WTC11 (cell line): ENCODE results near the gene ANKRD11. TPM values are rescaled to one million over a fixed set of nuclear protein-coding genes. Genes with fewer than 3 reads are reported as not detected.

Experiments
- ATAC-seq: fragments of 200-7000 bp; cut with Tn5 transposase; 2 replicates; pipeline ENCODE4 v1.10.0; 2021; ENCODE audit warnings: mild to moderate bottlenecking, moderate library complexity
- CTCF ChIA-PET: fragments of 300-600 bp; sonication (Branson Sonifier 250); formaldehyde crosslinking; loops from one replicate; lab custom pipeline; 2021; ENCODE audit warnings: antibody characterized with exemption; lab: Charles Lee
- POLR2A ChIA-PET: fragments of 350-600 bp; sonication (Branson Sonifier 250); formaldehyde crosslinking; loops from one replicate; lab custom pipeline; 2021; ENCODE audit warnings: antibody characterized with exemption; lab: Charles Lee
- DNase-seq: peaks from one replicate; pipeline ENCODE4 v3.0.0; 2021; ENCODE audit warnings: low spot score
- H3K27ac Mint-ChIP-seq: 2 replicates; pipeline ENCODE4 v1.8.0; 2021; ENCODE audit warnings: mixed read lengths
- H3K27me3 Mint-ChIP-seq: 2 replicates; pipeline ENCODE4 v1.8.0; 2021; ENCODE audit warnings: low read depth, mild to moderate bottlenecking, moderate library complexity, mixed read lengths
- H3K36me3 Mint-ChIP-seq: 2 replicates; pipeline ENCODE4 v1.8.0; 2021; ENCODE audit warnings: mixed read lengths
- H3K4me1 Mint-ChIP-seq: 2 replicates; pipeline ENCODE4 v1.8.0; 2022; ENCODE audit warnings: mixed read lengths
- H3K4me3 Mint-ChIP-seq: 2 replicates; pipeline ENCODE4 v1.8.0; 2021; ENCODE audit warnings: mild to moderate bottlenecking, moderate library complexity, mixed read lengths
- H3K9me3 Mint-ChIP-seq: 2 replicates; pipeline ENCODE4 v1.8.0; 2021; ENCODE audit warnings: mixed read lengths
- FOXK1 ChIP-seq: sonication (generic); formaldehyde crosslinking; IDR thresholded peaks from 2 replicates; pipeline ENCODE4 v1.8.0; 2022; ENCODE audit warnings: mild to moderate bottlenecking, moderate library complexity, missing genetic modification reagents
- KAT7 ChIP-seq: sonication (generic); formaldehyde crosslinking; IDR thresholded peaks from 2 replicates; pipeline ENCODE4 v1.8.1; 2023; ENCODE audit warnings: missing genetic modification reagents, mild to moderate bottlenecking, borderline replicate concordance
- MXD4 ChIP-seq: fragments of 250-450 bp; sonication (Bioruptor Pico); IDR thresholded peaks from 2 replicates; pipeline ENCODE4 v1.8.0; 2021; ENCODE audit warnings: mild to moderate bottlenecking, moderate library complexity, borderline replicate concordance
- NR2C2 ChIP-seq: sonication (generic); formaldehyde crosslinking; IDR thresholded peaks from 2 replicates; pipeline ENCODE4 v1.8.0; 2022; ENCODE audit warnings: mild to moderate bottlenecking, missing genetic modification reagents
- NR3C1 ChIP-seq: sonication (generic); formaldehyde crosslinking; conservative IDR thresholded peaks from 2 replicates; pipeline ENCODE4 v1.8.1; 2023; ENCODE audit warnings: low read depth, mild to moderate bottlenecking, missing genetic modification reagents
- OVOL2 ChIP-seq: fragments of 250-450 bp; sonication (Bioruptor Pico); IDR thresholded peaks from 2 replicates; pipeline ENCODE4 v1.9.0; 2021; ENCODE audit warnings: mild to moderate bottlenecking, borderline replicate concordance
- SP1 ChIP-seq: sonication (generic); formaldehyde crosslinking; conservative IDR thresholded peaks from 2 replicates; pipeline ENCODE4 v1.8.1; 2022; ENCODE audit warnings: missing genetic modification reagents
- ZNF121 ChIP-seq: sonication (generic); formaldehyde crosslinking; IDR thresholded peaks from 2 replicates; pipeline ENCODE4 v1.8.0; 2023; ENCODE audit warnings: missing genetic modification reagents
- ZNF138 ChIP-seq: sonication (generic); formaldehyde crosslinking; conservative IDR thresholded peaks from 2 replicates; pipeline ENCODE4 v1.8.1; 2022; ENCODE audit warnings: mild to moderate bottlenecking, moderate library complexity, missing genetic modification reagents
- ZNF219 ChIP-seq: sonication (generic); formaldehyde crosslinking; IDR thresholded peaks from 2 replicates; pipeline ENCODE4 v1.8.0; 2023; ENCODE audit warnings: missing genetic modification reagents, mild to moderate bottlenecking, borderline replicate concordance
- ZNF263 ChIP-seq: sonication (generic); formaldehyde crosslinking; IDR thresholded peaks from 2 replicates; pipeline ENCODE4 v1.8.1; 2022; ENCODE audit warnings: low read depth, mild to moderate bottlenecking, moderate library complexity, missing genetic modification reagents
- ZNF317 ChIP-seq: sonication (generic); formaldehyde crosslinking; IDR thresholded peaks from 2 replicates; pipeline ENCODE4 v1.8.1; 2023; ENCODE audit warnings: low read depth, mild to moderate bottlenecking, moderate library complexity, missing genetic modification reagents, borderline replicate concordance
- ZNF416 ChIP-seq: fragments of 250-450 bp; sonication (Bioruptor Pico); IDR thresholded peaks from 2 replicates; pipeline ENCODE4 v1.9.0; 2021; ENCODE audit warnings: mild to moderate bottlenecking, inconsistent platforms
- ZNF423 ChIP-seq: fragments of 250-450 bp; sonication (Bioruptor Pico); IDR thresholded peaks from 2 replicates; pipeline ENCODE4 v2.1.2; 2022; ENCODE audit warnings: mild to moderate bottlenecking, moderate library complexity
- total RNA-seq: library from RNA; stranded (reverse); gene quantifications from 3 replicates; pipeline ENCODE4 v1.2.3, GENCODE V29; 2021
- TF ChIP-seq, protein P1 (sequence below): sonication (generic); formaldehyde crosslinking; conservative IDR thresholded peaks from 2 replicates; pipeline ENCODE4 v1.8.1; 2022; ENCODE audit warnings: mild to moderate bottlenecking, missing genetic modification reagents
- TF ChIP-seq, protein P2 (sequence below): sonication (generic); formaldehyde crosslinking; IDR thresholded peaks from 2 replicates; pipeline ENCODE4 v1.8.1; 2023; ENCODE audit warnings: mild to moderate bottlenecking, missing genetic modification reagents, moderate library complexity
- TF ChIP-seq, protein P3 (sequence below): sonication (generic); formaldehyde crosslinking; IDR thresholded peaks from 2 replicates; pipeline ENCODE4 v1.8.1; 2022; ENCODE audit warnings: low read depth, mild to moderate bottlenecking, moderate library complexity, missing genetic modification reagents, borderline replicate concordance
- TF ChIP-seq, protein P4 (sequence below): sonication (generic); formaldehyde crosslinking; IDR thresholded peaks from 2 replicates; pipeline ENCODE4 v1.8.0; 2023; ENCODE audit warnings: missing genetic modification reagents
- TF ChIP-seq, protein P5 (sequence below): sonication (generic); formaldehyde crosslinking; IDR thresholded peaks from 2 replicates; pipeline ENCODE4 v1.8.1; 2022; ENCODE audit warnings: low read depth, missing genetic modification reagents, borderline replicate concordance
- TF ChIP-seq, protein P6 (sequence below): fragments of 250-450 bp; sonication (Bioruptor Pico); IDR thresholded peaks from 2 replicates; pipeline ENCODE4 v2.1.2; 2022; ENCODE audit warnings: mild to moderate bottlenecking, moderate library complexity
- TF ChIP-seq, protein P7 (sequence below): sonication (generic); formaldehyde crosslinking; IDR thresholded peaks from 2 replicates; pipeline ENCODE4 v1.8.1; 2022; ENCODE audit warnings: mild to moderate bottlenecking, moderate library complexity, missing genetic modification reagents

ANKRD11 gene
- total RNA-seq, 1 experiment from 2014 or later: 184 TPM

DNA sequence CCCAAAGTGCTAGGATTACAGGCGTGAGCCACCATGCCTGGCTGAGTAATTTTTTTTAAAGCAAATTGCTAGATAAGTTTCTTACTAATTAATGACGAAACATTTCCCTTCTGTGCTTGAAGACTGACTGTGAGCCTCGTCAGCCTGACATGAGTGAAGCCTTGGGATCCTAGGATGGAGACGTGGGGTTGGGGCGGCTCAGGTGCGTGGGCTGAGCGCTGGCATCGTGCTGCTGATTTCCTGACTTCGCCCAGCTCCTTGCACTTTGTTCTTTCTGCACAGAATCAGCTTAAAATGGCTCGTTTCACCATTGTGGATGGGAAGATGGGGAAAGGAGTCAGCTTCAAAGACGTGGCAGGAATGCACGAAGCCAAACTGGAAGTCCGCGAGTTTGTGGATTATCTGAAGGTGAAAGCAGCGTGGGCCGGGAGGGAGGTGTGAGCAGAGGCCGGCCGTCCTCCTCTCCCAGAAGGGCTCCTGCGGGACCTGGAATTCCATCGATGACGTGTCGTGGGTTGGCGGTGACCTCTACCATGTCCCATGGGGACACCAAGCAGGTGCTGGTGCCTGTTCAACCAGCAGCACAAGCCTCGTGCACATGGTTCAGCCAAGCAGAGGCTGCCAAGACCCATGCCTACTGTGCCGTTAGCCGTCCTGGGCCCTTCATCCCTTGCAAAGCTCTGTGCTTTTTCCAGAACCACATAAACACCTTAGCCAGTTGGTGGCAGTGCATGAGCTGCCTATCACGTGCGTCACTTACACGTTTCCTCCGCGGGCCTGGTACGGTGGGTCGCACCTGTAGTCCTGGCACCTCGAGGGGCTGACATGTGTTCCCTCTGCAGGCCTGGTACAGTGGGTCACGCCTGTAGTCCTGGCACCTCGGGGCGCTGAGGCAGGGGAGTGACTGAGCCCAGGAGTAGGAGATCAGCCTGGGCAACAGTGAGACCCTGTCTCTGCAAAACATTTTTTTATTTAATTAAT, 40.3 kb upstream of the ANKRD11 start (continued):
- TF ChIP-seq ZNF317 (no peak), ZNF423 (CRISPR knock-in tag) (no peak), ZNF416 (CRISPR knock-in tag) (no peak)
- TF ChIP-seq, protein P1, sequence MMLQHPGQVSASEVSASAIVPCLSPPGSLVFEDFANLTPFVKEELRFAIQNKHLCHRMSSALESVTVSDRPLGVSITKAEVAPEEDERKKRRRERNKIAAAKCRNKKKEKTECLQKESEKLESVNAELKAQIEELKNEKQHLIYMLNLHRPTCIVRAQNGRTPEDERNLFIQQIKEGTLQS (CRISPR knock-in tag): no peak

DNA sequence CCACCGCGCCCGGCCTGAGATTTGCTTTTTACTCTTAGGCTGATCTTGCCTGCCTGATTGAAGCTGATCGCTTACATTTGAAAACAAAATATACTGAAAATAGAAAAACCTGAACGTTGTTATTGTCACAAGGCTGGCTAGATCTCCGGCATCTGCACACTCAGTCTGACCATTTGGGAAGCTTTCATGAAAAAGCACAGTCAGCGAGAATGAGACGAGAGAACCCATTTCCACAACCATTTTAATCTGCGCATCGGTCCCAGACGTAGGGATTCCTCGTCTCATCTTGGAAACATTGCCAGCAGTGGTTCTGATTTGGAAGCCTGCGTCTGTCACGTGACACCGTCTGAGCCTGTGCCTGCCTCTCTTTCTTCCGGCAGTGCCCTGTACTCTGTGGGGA, 38.7 kb upstream of the ANKRD11 start:
- Mint-ChIP-seq H3K4me3 (no peak overlapping the region), H3K4me1 (no peaks in the 10 kb centered on the region), H3K9me3 (no peaks in the 10 kb centered on the region), H3K27ac (no peak overlapping the region), H3K27me3 (no peaks in the 10 kb centered on the region), H3K36me3 (peaks cover 78% of the 10 kb centered on the region)
- ChIA-PET POLR2A (interaction anchor here (0.6 kb wide), 1 partner anchor 50 kb away, joined by 4 read pairs; no protein-coding TSS in a partner anchor), CTCF (no interaction called here)
- no peak for DNase-seq
- ATAC-seq: no peak
- TF ChIP-seq, protein P2, sequence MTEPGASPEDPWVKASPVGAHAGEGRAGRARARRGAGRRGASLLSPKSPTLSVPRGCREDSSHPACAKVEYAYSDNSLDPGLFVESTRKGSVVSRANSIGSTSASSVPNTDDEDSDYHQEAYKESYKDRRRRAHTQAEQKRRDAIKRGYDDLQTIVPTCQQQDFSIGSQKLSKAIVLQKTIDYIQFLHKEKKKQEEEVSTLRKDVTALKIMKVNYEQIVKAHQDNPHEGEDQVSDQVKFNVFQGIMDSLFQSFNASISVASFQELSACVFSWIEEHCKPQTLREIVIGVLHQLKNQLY (CRISPR knock-in tag): no peak
- TF ChIP-seq, protein P3, sequence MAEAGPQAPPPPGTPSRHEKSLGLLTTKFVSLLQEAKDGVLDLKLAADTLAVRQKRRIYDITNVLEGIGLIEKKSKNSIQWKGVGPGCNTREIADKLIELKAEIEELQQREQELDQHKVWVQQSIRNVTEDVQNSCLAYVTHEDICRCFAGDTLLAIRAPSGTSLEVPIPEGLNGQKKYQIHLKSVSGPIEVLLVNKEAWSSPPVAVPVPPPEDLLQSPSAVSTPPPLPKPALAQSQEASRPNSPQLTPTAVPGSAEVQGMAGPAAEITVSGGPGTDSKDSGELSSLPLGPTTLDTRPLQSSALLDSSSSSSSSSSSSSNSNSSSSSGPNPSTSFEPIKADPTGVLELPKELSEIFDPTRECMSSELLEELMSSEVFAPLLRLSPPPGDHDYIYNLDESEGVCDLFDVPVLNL (CRISPR knock-in tag): no peak
- no peak for TF ChIP-seq MXD4 (CRISPR knock-in tag)
- TF ChIP-seq NR3C1 (CRISPR knock-in tag): no peak
- TF ChIP-seq, protein P4, sequence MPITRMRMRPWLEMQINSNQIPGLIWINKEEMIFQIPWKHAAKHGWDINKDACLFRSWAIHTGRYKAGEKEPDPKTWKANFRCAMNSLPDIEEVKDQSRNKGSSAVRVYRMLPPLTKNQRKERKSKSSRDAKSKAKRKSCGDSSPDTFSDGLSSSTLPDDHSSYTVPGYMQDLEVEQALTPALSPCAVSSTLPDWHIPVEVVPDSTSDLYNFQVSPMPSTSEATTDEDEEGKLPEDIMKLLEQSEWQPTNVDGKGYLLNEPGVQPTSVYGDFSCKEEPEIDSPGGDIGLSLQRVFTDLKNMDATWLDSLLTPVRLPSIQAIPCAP (CRISPR knock-in tag): no peak
- TF ChIP-seq, protein P5, sequence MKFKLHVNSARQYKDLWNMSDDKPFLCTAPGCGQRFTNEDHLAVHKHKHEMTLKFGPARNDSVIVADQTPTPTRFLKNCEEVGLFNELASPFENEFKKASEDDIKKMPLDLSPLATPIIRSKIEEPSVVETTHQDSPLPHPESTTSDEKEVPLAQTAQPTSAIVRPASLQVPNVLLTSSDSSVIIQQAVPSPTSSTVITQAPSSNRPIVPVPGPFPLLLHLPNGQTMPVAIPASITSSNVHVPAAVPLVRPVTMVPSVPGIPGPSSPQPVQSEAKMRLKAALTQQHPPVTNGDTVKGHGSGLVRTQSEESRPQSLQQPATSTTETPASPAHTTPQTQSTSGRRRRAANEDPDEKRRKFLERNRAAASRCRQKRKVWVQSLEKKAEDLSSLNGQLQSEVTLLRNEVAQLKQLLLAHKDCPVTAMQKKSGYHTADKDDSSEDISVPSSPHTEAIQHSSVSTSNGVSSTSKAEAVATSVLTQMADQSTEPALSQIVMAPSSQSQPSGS: no peak
- TF ChIP-seq FOXK1: no peak
- TF ChIP-seq OVOL2 (CRISPR knock-in tag): no peak
- TF ChIP-seq, protein P6, sequence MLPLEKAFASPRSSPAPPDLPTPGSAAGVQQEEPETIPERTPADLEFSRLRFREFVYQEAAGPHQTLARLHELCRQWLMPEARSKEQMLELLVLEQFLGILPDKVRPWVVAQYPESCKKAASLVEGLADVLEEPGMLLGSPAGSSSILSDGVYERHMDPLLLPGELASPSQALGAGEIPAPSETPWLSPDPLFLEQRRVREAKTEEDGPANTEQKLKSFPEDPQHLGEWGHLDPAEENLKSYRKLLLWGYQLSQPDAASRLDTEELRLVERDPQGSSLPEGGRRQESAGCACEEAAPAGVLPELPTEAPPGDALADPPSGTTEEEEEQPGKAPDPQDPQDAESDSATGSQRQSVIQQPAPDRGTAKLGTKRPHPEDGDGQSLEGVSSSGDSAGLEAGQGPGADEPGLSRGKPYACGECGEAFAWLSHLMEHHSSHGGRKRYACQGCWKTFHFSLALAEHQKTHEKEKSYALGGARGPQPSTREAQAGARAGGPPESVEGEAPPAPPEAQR (CRISPR knock-in tag): no peak
- TF ChIP-seq, protein P7, sequence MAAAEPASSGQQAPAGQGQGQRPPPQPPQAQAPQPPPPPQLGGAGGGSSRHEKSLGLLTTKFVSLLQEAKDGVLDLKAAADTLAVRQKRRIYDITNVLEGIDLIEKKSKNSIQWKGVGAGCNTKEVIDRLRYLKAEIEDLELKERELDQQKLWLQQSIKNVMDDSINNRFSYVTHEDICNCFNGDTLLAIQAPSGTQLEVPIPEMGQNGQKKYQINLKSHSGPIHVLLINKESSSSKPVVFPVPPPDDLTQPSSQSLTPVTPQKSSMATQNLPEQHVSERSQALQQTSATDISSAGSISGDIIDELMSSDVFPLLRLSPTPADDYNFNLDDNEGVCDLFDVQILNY: no peak
- TF ChIP-seq KAT7 (CRISPR knock-in tag): no peak
- no peak for TF ChIP-seq SP1
- TF ChIP-seq ZNF263 (CRISPR knock-in tag): no peak
- TF ChIP-seq ZNF219 (CRISPR knock-in tag): no peak
- TF ChIP-seq ZNF121: no peak
- no peak for TF ChIP-seq ZNF138 (CRISPR knock-in tag)
- no peak for TF ChIP-seq ZNF317
- no peak for TF ChIP-seq NR2C2 (CRISPR knock-in tag)
